Brain pericyte (primary cell): Measurements from ENCODE around the gene ARHGAP45.
"Not testable (repeated sequence)": the region's sequence is repeated elsewhere in the genome, so short reads cannot be mapped to it uniquely, and the experiment has no call there.

ENCODE experiments used
- DNase-seq: peaks from one replicate; pipeline ENCODE4 v3.0.0-alpha.2; 2012; ENCODE audit warnings: low read depth, low spot score

The ARHGAP45 gene

GRCh38 chr19:1115646-1116420 lies 48.9 kb downstream of the ARHGAP45 start:
- no peak for DNase-seq

GRCh38 chr19:1116726-1117581 lies 50.0 kb downstream of the ARHGAP45 start:
- no peak for DNase-seq

GRCh38 chr19:1117654-1118053 lies 50.7 kb downstream of the ARHGAP45 start:
- DNase-seq: no peak

GRCh38 chr19:1118999-1119398 lies 52.0 kb downstream of the ARHGAP45 start:
- DNase-seq: no peak

GRCh38 chr19:1119475-1120217 lies 52.7 kb downstream of the ARHGAP45 start:
- DNase-seq: no peak

GRCh38 chr19:1121395-1121794 lies 54.4 kb downstream of the ARHGAP45 start:
- DNase-seq: no peak

GRCh38 chr19:1122021-1122971 lies 55.3 kb downstream of the ARHGAP45 start:
- no peak for DNase-seq

- no peak for DNase-seq
Measured at GRCh38 chr19:1122972-1123363, 56.0 kb downstream of the ARHGAP45 start.

GRCh38 chr19:1123381-1123780 lies 56.4 kb downstream of the ARHGAP45 start:
- DNase-seq: no peak

- no peak for DNase-seq
Measured at GRCh38 chr19:1123885-1124677, 57.1 kb downstream of the ARHGAP45 start.

- peak; percentile 71 for DNase-seq
Measured at GRCh38 chr19:1125601-1126467, 58.9 kb downstream of the ARHGAP45 start.

GRCh38 chr19:1126984-1127760 lies 60.2 kb downstream of the ARHGAP45 start:
- no peak for DNase-seq

GRCh38 chr19:1128106-1128505 lies 61.1 kb downstream of the ARHGAP45 start:
- no peak for DNase-seq

- DNase-seq: not testable (repeated sequence)
Measured at GRCh38 chr19:1129084-1129483, 62.1 kb downstream of the ARHGAP45 start.

- no peak for DNase-seq
Measured at GRCh38 chr19:1129535-1129934, 62.6 kb downstream of the ARHGAP45 start.

- no peak for DNase-seq
Measured at GRCh38 chr19:1130771-1131717, 64.1 kb downstream of the ARHGAP45 start.
